ENCODE measurements around the gene SALL3. TPM values are rescaled to one million over a fixed set of nuclear protein-coding genes. Genes with fewer than 3 reads are reported as not detected.

The SALL3 gene
- total and polyA plus RNA-seq, 2 experiments from 2014 or later, result 0.09 to 3.0 TPM

DNA sequence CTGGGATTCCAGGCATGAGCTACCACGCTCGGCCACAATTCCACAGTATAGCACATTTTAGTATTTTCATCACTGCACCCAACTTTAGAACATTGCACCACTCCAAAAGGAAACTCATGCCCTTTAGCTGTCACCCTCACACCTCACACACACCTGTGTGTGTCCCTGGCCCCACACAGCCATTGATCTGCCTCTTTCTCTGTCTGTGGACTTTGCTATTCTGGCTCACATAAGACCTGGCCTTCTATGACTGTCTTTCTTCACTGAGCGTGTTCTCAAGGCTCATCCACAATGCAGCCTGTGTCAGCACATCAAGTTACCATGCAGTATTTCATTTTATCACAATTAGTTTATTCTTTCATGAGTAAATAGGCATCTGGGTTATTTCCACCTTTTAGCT is 69.9 kb downstream of the SALL3 start:
- no peaks in the 10 kb centered on the region for H3K36me3 ChIP-seq
- no peak overlapping the region for H3K4me3 ChIP-seq
- no peak for DNase-seq (ENCODE audit: low read depth in 1 of 2, low spot score in 1 of 2)
- no peaks in the 10 kb centered on the region for H3K9me3 ChIP-seq (ENCODE audit: low read depth)
- H3K27ac ChIP-seq, result no peak overlapping the region
- no peaks in the 10 kb centered on the region for H3K27me3 ChIP-seq
- no peak for TF ChIP-seq CTCF (IDR thresholded peaks at IDR 0.05; ENCODE audit: low read depth, low read length)
- H3K4me1 ChIP-seq (ENCODE audit: low read depth), result no peaks in the 10 kb centered on the region

Other genes starting within 250 kb of the SALL3 start
- 14.2 and 56.7 TPM in 2 replicates for gene ATP9B, start 89.6 kb downstream of the SALL3 start, total RNA-seq
- 13.0 and 14.1 TPM in 2 replicates for gene ATP9B, start 89.6 kb downstream of the SALL3 start, polyA plus RNA-seq